T-helper 1 cell treated with Interleukin-12 subunit alpha and Interleukin-12 subunit beta and Interleukin-4 antibody, amounts not matched to agents 30 μg/mL and 1 μg/mL, for 36 hours (primary cell): ENCODE data around the gene SPAAR.
"Not testable (repeated sequence)": the region's sequence is repeated elsewhere in the genome, so short reads cannot be mapped to it uniquely, and the experiment has no call there.

Source experiments
- H3K27ac Mint-ChIP-seq: one replicate; pipeline ENCODE4 v1.8.0; 2021; ENCODE audit warnings: mild to moderate bottlenecking, mixed read lengths
- H3K27me3 Mint-ChIP-seq: one replicate; pipeline ENCODE4 v1.8.0; 2021; ENCODE audit warnings: low read depth, mixed read lengths
- H3K36me3 Mint-ChIP-seq: one replicate; pipeline ENCODE4 v1.8.0; 2021; ENCODE audit warnings: low read depth, mixed read lengths
- H3K4me1 Mint-ChIP-seq: one replicate; pipeline ENCODE4 v1.8.0; 2021; ENCODE audit warnings: low read depth, mixed read lengths
- H3K4me3 Mint-ChIP-seq: one replicate; pipeline ENCODE4 v1.8.0; 2021; ENCODE audit warnings: mild to moderate bottlenecking, moderate library complexity, mixed read lengths
- H3K9me3 Mint-ChIP-seq: one replicate; pipeline ENCODE4 v1.8.0; 2021; ENCODE audit warnings: mixed read lengths

SPAAR gene

GRCh38 chr9:35909687-35910612, 660 bp downstream of the SPAAR start:
- Mint-ChIP-seq H3K4me3 (no peak overlapping the region), H3K27ac (no peak overlapping the region), H3K9me3 (no peaks in the 10 kb centered on the region), H3K4me1 (peaks cover 20% of the 10 kb centered on the region), H3K36me3 (no peaks in the 10 kb centered on the region), H3K27me3 (no peaks in the 10 kb centered on the region)

- Mint-ChIP-seq H3K4me3 (peak overlapping the region; percentile 38), H3K4me1 (peaks cover 20% of the 10 kb centered on the region), H3K36me3 (no peaks in the 10 kb centered on the region), H3K9me3 (no peaks in the 10 kb centered on the region), H3K27me3 (no peaks in the 10 kb centered on the region), H3K27ac (peak overlapping the region; percentile 87)
These were observed 1.5 kb downstream of the SPAAR start for GRCh38 chr9:35910613-35911359.

GRCh38 chr9:35911690-35912089, 2.4 kb downstream of the SPAAR start:
- Mint-ChIP-seq H3K36me3 (no peaks in the 10 kb centered on the region), H3K9me3 (no peaks in the 10 kb centered on the region), H3K4me1 (peaks cover 20% of the 10 kb centered on the region), H3K4me3 (no peak overlapping the region), H3K27me3 (no peaks in the 10 kb centered on the region), H3K27ac (no peak overlapping the region)

DNA sequence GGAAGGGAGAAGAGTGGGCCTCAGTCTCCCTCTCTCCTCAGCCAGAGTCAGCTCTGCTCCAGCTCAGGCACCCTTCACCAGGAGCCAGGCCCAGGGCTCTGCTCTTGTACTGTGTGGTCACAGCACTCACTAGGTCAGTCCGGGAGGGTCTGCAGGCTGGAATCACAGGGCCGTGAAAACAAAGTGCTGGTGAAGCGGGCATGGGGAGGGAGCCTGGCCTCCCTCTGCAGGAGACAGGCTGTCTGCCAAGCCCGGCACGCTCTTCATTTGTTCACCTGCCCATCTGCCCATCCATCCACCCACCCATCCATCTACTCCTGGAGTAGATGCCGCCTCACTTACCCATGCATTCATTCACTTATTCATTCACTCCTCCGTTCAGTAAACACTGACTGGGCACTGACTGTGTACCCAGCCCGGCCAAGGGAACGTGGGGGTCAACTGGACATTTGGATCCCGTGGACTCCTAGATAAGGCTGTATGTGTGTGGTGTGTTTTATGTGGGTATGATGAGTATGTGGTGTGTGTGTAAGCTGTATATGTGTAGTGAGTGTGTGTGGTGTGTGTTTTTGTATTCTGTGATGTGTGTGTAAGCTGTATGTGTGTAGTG, 3.6 kb downstream of the SPAAR start:
- no peak overlapping the region for H3K27ac Mint-ChIP-seq
- no peaks in the 10 kb centered on the region for H3K9me3 Mint-ChIP-seq
- no peaks in the 10 kb centered on the region for H3K36me3 Mint-ChIP-seq
- H3K4me3 Mint-ChIP-seq = no peak overlapping the region
- no peaks in the 10 kb centered on the region for H3K27me3 Mint-ChIP-seq
- H3K4me1 Mint-ChIP-seq = peaks cover 20% of the 10 kb centered on the region

DNA sequence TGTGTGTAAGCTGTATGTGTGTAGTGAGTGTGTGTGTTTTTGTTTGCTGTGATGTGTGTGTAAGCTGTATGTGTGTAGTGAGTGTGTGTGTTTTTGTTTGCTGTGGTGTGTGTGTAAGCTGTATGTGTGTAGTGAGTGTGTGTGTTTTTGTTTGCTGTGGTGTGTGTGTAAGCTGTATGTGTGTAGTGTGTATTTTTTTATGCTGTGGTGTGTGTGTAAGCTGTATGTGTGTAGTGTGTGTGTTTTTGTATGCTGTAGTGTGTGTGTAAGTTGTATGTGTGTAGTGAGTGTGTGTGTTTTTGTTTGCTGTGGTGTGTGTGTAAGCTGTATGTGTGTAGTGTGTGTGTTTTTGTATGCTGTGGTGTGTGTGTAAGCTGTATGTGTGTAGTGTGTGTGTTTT, 4.1 kb downstream of the SPAAR start:
- H3K4me3 Mint-ChIP-seq, H3K9me3 Mint-ChIP-seq, H3K36me3 Mint-ChIP-seq, H3K27me3 Mint-ChIP-seq, H3K27ac Mint-ChIP-seq: not testable (repeated sequence)
- H3K4me1 Mint-ChIP-seq = peaks cover 16% of the 10 kb centered on the region

DNA sequence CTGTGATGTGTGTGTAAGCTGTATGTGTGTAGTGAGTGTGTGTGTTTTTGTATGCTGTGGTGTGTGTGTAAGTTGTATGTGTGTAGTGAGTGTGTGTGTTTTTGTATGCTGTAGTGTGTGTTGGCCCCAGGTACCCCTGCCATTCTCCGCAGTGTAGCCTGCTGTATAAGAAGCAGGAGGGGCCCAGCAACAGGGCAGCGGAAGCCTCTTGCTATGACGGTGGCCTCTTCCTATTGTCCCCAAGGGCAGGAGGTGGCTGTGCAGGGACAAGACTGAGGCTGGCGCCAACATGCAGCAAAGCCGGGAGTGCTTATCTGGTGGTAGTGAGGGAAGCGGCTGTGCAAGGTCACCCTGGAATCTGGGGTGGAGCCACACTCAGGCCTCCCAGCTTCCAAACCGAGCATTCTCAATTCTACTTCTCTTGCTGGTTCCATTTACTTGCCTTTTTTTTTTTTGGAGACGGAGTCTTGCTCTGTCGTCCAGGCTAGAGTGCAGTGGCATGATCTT, 5.1 kb downstream of the SPAAR start:
- no peaks in the 10 kb centered on the region for H3K36me3 Mint-ChIP-seq
- H3K9me3 Mint-ChIP-seq = no peaks in the 10 kb centered on the region
- peaks cover 12% of the 10 kb centered on the region for H3K4me1 Mint-ChIP-seq
- no peaks in the 10 kb centered on the region for H3K27me3 Mint-ChIP-seq
- no peak overlapping the region for H3K4me3 Mint-ChIP-seq
- no peak overlapping the region for H3K27ac Mint-ChIP-seq

DNA sequence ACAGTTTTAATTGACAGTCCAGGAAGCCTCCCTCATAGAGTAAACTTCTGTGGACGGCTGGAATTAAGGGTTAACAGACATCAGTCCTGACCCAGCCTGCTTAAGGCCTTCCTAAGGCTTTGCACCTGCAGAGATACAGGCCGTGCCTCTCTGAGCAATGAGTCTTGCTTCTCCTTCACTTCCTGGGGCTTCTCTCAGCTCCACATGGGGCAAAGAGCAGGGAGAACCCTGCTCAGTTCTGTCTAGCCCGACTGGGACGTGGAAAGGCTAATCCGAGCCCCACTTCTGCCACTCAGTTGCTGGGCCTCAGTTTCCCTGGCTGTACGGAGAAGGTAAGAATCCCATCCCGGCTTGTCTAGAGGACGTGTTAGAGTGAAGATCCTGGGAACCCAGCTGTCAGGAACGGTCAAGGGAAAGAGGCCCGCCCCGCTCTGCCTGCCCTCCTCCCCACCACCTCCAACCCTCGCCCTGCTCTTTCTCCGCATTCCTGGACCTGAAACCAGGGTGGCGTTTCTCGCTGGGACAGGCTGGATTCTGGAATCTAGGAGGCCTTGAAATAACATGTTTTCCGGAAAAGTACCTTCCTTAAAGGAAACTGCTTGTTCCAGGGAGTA, 6.5 kb downstream of the SPAAR start:
- Mint-ChIP-seq H3K27ac (no peak overlapping the region), H3K27me3 (no peaks in the 10 kb centered on the region), H3K4me1 (peaks cover 6% of the 10 kb centered on the region), H3K36me3 (no peaks in the 10 kb centered on the region), H3K9me3 (no peaks in the 10 kb centered on the region), H3K4me3 (no peak overlapping the region)

DNA sequence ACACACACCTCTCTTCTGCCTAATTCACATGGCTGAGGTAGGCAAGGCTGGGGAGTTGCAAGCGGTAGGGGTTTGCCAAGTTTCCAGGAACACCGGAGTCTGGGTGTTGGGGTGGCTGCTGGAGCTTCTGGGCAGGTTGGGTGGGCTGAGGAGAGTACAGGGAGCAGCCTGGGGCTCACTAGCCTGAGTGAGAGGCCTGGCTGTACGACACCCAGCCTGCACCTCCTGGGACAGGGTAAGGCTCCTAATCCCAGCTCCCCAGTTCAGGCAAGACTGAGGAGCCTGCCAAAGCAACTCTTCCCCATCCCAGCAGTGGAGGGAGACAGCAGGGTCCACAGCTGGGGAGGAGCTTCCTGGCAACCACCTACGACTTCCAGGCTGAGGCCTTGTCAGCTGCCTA, 8.0 kb downstream of the SPAAR start:
- no peaks in the 10 kb centered on the region for H3K4me1 Mint-ChIP-seq
- H3K9me3 Mint-ChIP-seq = no peaks in the 10 kb centered on the region
- H3K27ac Mint-ChIP-seq = no peak overlapping the region
- no peak overlapping the region for H3K4me3 Mint-ChIP-seq
- H3K36me3 Mint-ChIP-seq = no peaks in the 10 kb centered on the region
- no peaks in the 10 kb centered on the region for H3K27me3 Mint-ChIP-seq

GRCh38 chr9:35918780-35919179, 9.5 kb downstream of the SPAAR start:
- H3K4me3 Mint-ChIP-seq = no peak overlapping the region
- H3K36me3 Mint-ChIP-seq = no peaks in the 10 kb centered on the region
- H3K27me3 Mint-ChIP-seq = no peaks in the 10 kb centered on the region
- H3K4me1 Mint-ChIP-seq = no peaks in the 10 kb centered on the region
- no peak overlapping the region for H3K27ac Mint-ChIP-seq
- no peaks in the 10 kb centered on the region for H3K9me3 Mint-ChIP-seq

DNA sequence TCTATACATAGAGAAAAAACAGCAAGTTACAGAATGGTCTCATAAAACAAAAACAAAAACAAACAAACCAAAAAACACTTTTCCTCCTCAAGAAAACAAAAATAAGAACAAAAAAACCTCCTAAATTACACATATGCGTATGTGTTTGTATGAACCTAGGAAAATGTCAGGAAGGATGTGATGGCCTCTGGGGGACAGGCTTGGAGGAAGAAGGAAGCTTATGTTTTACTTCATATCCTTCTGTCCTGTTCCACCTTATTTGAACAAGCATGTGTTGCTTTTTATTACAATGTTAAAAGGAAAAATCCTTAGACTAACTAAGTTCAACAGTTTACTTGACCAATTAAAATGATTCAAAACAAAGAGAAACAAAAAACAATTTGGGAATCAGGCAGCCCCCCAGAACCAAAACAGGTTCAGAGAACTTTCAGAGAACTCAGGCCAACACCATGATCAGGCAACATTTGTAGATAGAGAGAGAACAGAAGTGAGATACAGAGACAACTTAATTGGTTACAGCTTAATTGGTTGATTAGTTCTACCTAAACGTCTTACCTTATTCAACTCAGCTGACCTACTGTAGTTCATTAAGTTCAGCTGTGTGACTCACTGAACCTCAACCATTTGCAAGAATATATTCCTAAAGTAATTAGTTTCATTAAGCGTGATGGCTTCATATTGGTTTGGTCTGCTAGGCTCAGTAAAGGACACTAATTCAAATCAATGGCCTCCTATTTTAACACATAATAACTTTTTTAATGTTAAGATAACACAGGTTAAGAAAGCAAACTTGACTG, 10.1 kb downstream of the SPAAR start:
- Mint-ChIP-seq H3K4me1 (peaks cover 2% of the 10 kb centered on the region), H3K36me3 (no peaks in the 10 kb centered on the region), H3K27ac (no peak overlapping the region), H3K27me3 (no peaks in the 10 kb centered on the region), H3K9me3 (no peaks in the 10 kb centered on the region), H3K4me3 (no peak overlapping the region)

DNA sequence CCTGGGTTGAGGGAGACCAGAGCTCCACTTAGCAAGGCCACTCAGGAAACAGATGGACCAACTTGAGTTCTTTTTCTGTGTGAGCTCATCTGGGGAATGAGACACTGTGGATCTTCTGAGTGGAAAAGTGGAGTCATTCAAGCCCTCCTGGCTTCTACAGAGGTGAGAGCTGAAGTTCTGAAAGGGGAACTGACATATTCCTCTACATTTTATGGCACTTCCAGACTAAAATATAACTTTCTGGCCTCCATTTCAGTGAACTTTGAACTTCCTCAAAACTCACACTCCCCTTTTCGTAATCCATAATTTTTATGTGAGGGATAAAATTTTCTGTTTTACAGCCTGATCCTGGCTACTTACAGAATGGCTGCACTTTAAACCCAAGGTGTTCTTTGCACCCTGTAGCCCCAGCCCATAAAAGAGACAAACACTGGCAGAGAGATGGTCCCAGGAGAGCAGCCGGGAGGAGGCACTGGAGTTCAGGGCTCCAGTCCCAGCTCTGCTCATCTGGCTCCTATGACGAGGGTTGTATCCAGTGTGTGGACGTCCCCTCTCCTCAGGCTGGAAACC, 10.8 kb downstream of the SPAAR start:
- Mint-ChIP-seq H3K27ac (no peak overlapping the region), H3K36me3 (no peaks in the 10 kb centered on the region), H3K4me3 (no peak overlapping the region), H3K9me3 (no peaks in the 10 kb centered on the region), H3K4me1 (peaks cover 2% of the 10 kb centered on the region), H3K27me3 (no peaks in the 10 kb centered on the region)

GRCh38 chr9:35923598-35923926, 14.3 kb downstream of the SPAAR start:
- no peak overlapping the region for H3K4me3 Mint-ChIP-seq
- H3K36me3 Mint-ChIP-seq = no peaks in the 10 kb centered on the region
- H3K4me1 Mint-ChIP-seq = peaks cover 2% of the 10 kb centered on the region
- H3K27ac Mint-ChIP-seq = no peak overlapping the region
- H3K27me3 Mint-ChIP-seq = peaks cover 9% of the 10 kb centered on the region
- no peaks in the 10 kb centered on the region for H3K9me3 Mint-ChIP-seq

GRCh38 chr9:35923927-35924763, 14.9 kb downstream of the SPAAR start:
- Mint-ChIP-seq H3K27me3 (peaks cover 14% of the 10 kb centered on the region), H3K36me3 (no peaks in the 10 kb centered on the region), H3K9me3 (no peaks in the 10 kb centered on the region), H3K4me1 (peaks cover 2% of the 10 kb centered on the region), H3K4me3 (no peak overlapping the region), H3K27ac (no peak overlapping the region)
